HG03280 (cell line): ENCODE measurements around the gene OPCML.

ENCODE experiments used
- ATAC-seq: cut with Tn5 transposase; IDR thresholded peaks from one replicate; pipeline ENCODE4 v1.9.1; 2021; ENCODE audit warnings: mild to moderate bottlenecking, moderate library complexity; ENCODE audit not compliant: unreplicated experiment

Gene OPCML

GRCh38 chr11:132601875-132602274 lies 930.4 kb downstream of the OPCML start:
- no peak for ATAC-seq

GRCh38 chr11:132595711-132596134 lies 936.6 kb downstream of the OPCML start:
- no peak for ATAC-seq

- ATAC-seq: no peak
These were observed 937.1 kb downstream of the OPCML start for GRCh38 chr11:132595246-132595645.

GRCh38 chr11:132590986-132591385 lies 941.3 kb downstream of the OPCML start:
- ATAC-seq: no peak

- no peak for ATAC-seq
These were observed 941.7 kb downstream of the OPCML start for GRCh38 chr11:132590554-132590953.

- no peak for ATAC-seq
These were observed 942.5 kb downstream of the OPCML start for GRCh38 chr11:132589791-132590190.

- ATAC-seq: no peak
These were observed 943.9 kb downstream of the OPCML start for GRCh38 chr11:132588366-132588765.

GRCh38 chr11:132587716-132588115 lies 944.6 kb downstream of the OPCML start:
- ATAC-seq: no peak

GRCh38 chr11:132586801-132587200 lies 945.5 kb downstream of the OPCML start:
- ATAC-seq: no peak

GRCh38 chr11:132579634-132580327 lies 952.5 kb downstream of the OPCML start:
- no peak for ATAC-seq

- ATAC-seq: no peak
These were observed 953.2 kb downstream of the OPCML start for GRCh38 chr11:132579136-132579535.

GRCh38 chr11:132578580-132578979 lies 953.7 kb downstream of the OPCML start:
- no peak for ATAC-seq

- ATAC-seq: no peak
These were observed 955.6 kb downstream of the OPCML start for GRCh38 chr11:132576706-132577105.

GRCh38 chr11:132564091-132564885 lies 968.0 kb downstream of the OPCML start:
- no peak for ATAC-seq

- ATAC-seq: no peak
These were observed 969.3 kb downstream of the OPCML start for GRCh38 chr11:132563050-132563449.

- ATAC-seq: no peak
These were observed 970.4 kb downstream of the OPCML start for GRCh38 chr11:132561937-132562336.

GRCh38 chr11:132559331-132560036 lies 972.8 kb downstream of the OPCML start:
- ATAC-seq: no peak

- ATAC-seq: no peak
These were observed 976.0 kb downstream of the OPCML start for GRCh38 chr11:132556316-132556715.

- ATAC-seq: no peak
These were observed 976.7 kb downstream of the OPCML start for GRCh38 chr11:132555617-132556016.

GRCh38 chr11:132551016-132551415 lies 981.3 kb downstream of the OPCML start:
- no peak for ATAC-seq

GRCh38 chr11:132549561-132549960 lies 982.7 kb downstream of the OPCML start:
- no peak for ATAC-seq

- no peak for ATAC-seq
These were observed 983.3 kb downstream of the OPCML start for GRCh38 chr11:132549001-132549400.
